GM12878 (cell line): ENCODE data around the gene EME2. TPM values are rescaled to one million over a fixed set of nuclear protein-coding genes. Genes with fewer than 3 reads are reported as not detected.

Experiments used
- ATAC-seq: fragments of 200-7000 bp; cut with Tn5 transposase; 3 replicates; pipeline ENCODE4 v1.9.1; 2020; ENCODE audit warnings: mild to moderate bottlenecking, moderate library complexity
- BruUV-seq: library from RNA; stranded (reverse); fragments of 400-500 nt; replicated peaks from 2 replicates; lab custom pipeline; 2021; lab: Mats Ljungman, UMichigan
- CTCF ChIA-PET: fragments of 300-600 bp; sonication (Branson Sonifier 250); formaldehyde crosslinking; extraction: SDS; loops from one replicate; lab custom pipeline; 2021; ENCODE audit warnings: inconsistent platforms; lab: Yijun Ruan, JAX
- POLR2A ChIA-PET: fragments of 350-600 bp; formaldehyde crosslinking; extraction: SDS; loops from one replicate; lab custom pipeline; 2021; ENCODE audit warnings: inconsistent platforms; lab: Charles Lee
- RAD21 ChIA-PET: fragments of 300-600 bp; sonication (Branson Sonifier 250); formaldehyde crosslinking; loops from one replicate; lab custom pipeline; 2023; ENCODE audit warnings: antibody characterized with exemption; ENCODE audit not compliant: unreplicated experiment; lab: Charles Lee
- SMC1A ChIA-PET: fragments of 300-600 bp; sonication (Branson Sonifier 250); formaldehyde crosslinking; loops from one replicate; lab custom pipeline; 2023; ENCODE audit not compliant: unreplicated experiment, uncharacterized antibody; lab: Charles Lee
- DNase-seq: peaks from one replicate; pipeline ENCODE4 v3.0.0-alpha.2; 2011; ENCODE audit warnings: low read depth, low spot score
- FAIRE-seq: peaks from 3 replicates; lab custom pipeline; 2011; peaks lifted over from hg19 to GRCh38; lab: Jason Lieb, UNC
- H2AFZ ChIP-seq: 2 replicates; pipeline ENCODE4 v1.6.0; 2011; ENCODE audit warnings: low read depth, low read length, control low read depth; ENCODE audit not compliant: control insufficient read depth
- H3K27ac ChIP-seq: 2 replicates; pipeline ENCODE4 v1.5.1; 2011; ENCODE audit warnings: control low read depth; ENCODE audit not compliant: control insufficient read depth, insufficient read depth
- H3K27me3 ChIP-seq, 2 experiments: replicated peaks in 1 of 2; 2 replicates each; pipeline versions ENCODE4 v1.6.0 to v1.6.1; 2011; ENCODE audit warnings: low read length in 1 of 2; ENCODE audit not compliant: control insufficient read depth in 2 of 2, insufficient read depth in 2 of 2
- H3K36me3 ChIP-seq, 2 experiments: 2 replicates each; pipeline ENCODE4 v1.5.1; 2011; ENCODE audit warnings: low read length in 1 of 2; ENCODE audit not compliant: control insufficient read depth in 2 of 2, insufficient read depth in 2 of 2
- H3K4me1 ChIP-seq: 2 replicates; pipeline ENCODE4 v1.6.1; 2011; ENCODE audit warnings: mild to moderate bottlenecking, low read length, moderate library complexity, mixed read lengths; ENCODE audit not compliant: control insufficient read depth, insufficient read depth
- H3K4me2 ChIP-seq: 2 replicates; pipeline ENCODE4 v1.6.0; 2011; ENCODE audit warnings: control low read depth; ENCODE audit not compliant: control insufficient read depth, insufficient read depth
- H3K4me3 ChIP-seq: fragments of 200-600 bp; sonication (generic); 2 replicates; pipeline ENCODE4 v1.5.1; 2016
- H3K79me2 ChIP-seq: 2 replicates; pipeline ENCODE4 v1.6.0; 2011; ENCODE audit warnings: low read length; ENCODE audit not compliant: control insufficient read depth, insufficient read depth
- H3K9ac ChIP-seq: 2 replicates; pipeline ENCODE4 v1.8.0; 2011; ENCODE audit warnings: low read length, control low read depth, mixed read lengths; ENCODE audit not compliant: control insufficient read depth, insufficient read depth
- H3K9me3 ChIP-seq: replicated peaks from 3 replicates; pipeline ENCODE4 v1.5.1; 2011; ENCODE audit warnings: mild to moderate bottlenecking, low read length; ENCODE audit not compliant: control insufficient read depth, insufficient read depth
- H4K20me1 ChIP-seq: 2 replicates; pipeline ENCODE4 v1.6.0; 2011; ENCODE audit not compliant: control insufficient read depth, insufficient read depth
- NFIC ChIP-seq: IDR thresholded peaks from 2 replicates; pipeline ENCODE4 v1.6.1; 2012; ENCODE audit warnings: low read depth, mild to moderate bottlenecking, inconsistent platforms, low read length, moderate library complexity
- POLR2A ChIP-seq: IDR thresholded peaks from 2 replicates; pipeline ENCODE4 v1.6.1; 2011; ENCODE audit warnings: low read depth, mild to moderate bottlenecking, low read length
- RCOR1 ChIP-seq: conservative IDR thresholded peaks from 2 replicates; pipeline ENCODE4 v1.6.1; 2012; ENCODE audit warnings: low read depth, low read length, improper control_type of control experiment
- SKIL ChIP-seq: fragments of 450-650 bp; IDR thresholded peaks from 2 replicates; pipeline ENCODE4 v1.6.1; 2017; ENCODE audit warnings: mild to moderate bottlenecking, low read depth, inconsistent platforms; ENCODE audit not compliant: poor library complexity, severe bottlenecking
- SUZ12 ChIP-seq: fragments of 200-600 bp; sonication (generic); IDR thresholded peaks from one replicate; pipeline ENCODE4 v1.6.1; 2018; ENCODE audit warnings: antibody characterized with exemption, mild to moderate bottlenecking; ENCODE audit not compliant: unreplicated experiment
- TCF3 ChIP-seq: IDR thresholded peaks from 2 replicates; pipeline ENCODE4 v1.6.1; 2012; ENCODE audit warnings: low read depth, mild to moderate bottlenecking, low read length, borderline replicate concordance; ENCODE audit not compliant: insufficient read depth
- ZNF622 ChIP-seq: fragments of 450-650 bp; IDR thresholded peaks from 2 replicates; pipeline ENCODE4 v1.6.1; 2017; ENCODE audit warnings: mild to moderate bottlenecking, inconsistent platforms
- WGBS: methylation state at CpG from one replicate; pipeline ENCODE4 v1.1.6; 2016; ENCODE audit warnings: low lambda C conversion rate; ENCODE audit not compliant: insufficient replicate concordance, insufficient coverage; ENCODE audit errors: missing lambda C conversion rate; 5-methylcytosine and 5-hydroxymethylcytosine counted together
- in situ Hi-C: fragments of 300-500 bp; cut with MboI; formaldehyde crosslinking; loops from 9 replicates; pipeline ENCODE4 v1.14.3; 2018; ENCODE audit warnings: mixed read lengths
- intact Hi-C: fragments of 100-400 bp; cut with micrococcal nuclease; formaldehyde crosslinking; loops from one replicate; pipeline ENCODE4 v1.14.2; 2022; ENCODE audit not compliant: unreplicated experiment
- polyA plus RNA-seq, 11 experiments: library from polyadenylated mRNA; depleted of rRNA in 4 of 11; unstranded in 6 of 11; stranded (reverse) in 5 of 11; fragments of >200 nt; fragmentation: Nextera tagmentation in 4 of 11; fragmentation: Illumina TruSeq in 1 of 11; extraction: Ambion mirVana in 4 of 11; extraction: Trizol in 1 of 11; gene quantifications; 1 replicate in 1 of 11; 2 replicates in 10 of 11; pipeline versions ENCODE4 v1.2.1 to v1.2.3, GENCODE V29; 2011 to 2016; ENCODE audit warnings: inconsistent platforms in 2 of 11, missing spikeins in 2 of 11, low read depth in 1 of 11
- total RNA-seq, 4 experiments: library from RNA; depleted of rRNA in 3 of 4; stranded (reverse); fragments of >200 nt in 3 of 4; fragmentation: Illumina TruSeq in 1 of 4; extraction: Trizol in 1 of 4; gene quantifications; 2 replicates each; pipeline versions ENCODE4 v1.2.1 to v1.2.3, GENCODE V29; 2013 to 2021

EME2 gene
- total and polyA plus RNA-seq, 10 of the 15 experiments (the other 5 are each of a cell fraction or from before 2014, with no cell fraction given): 0.29 to 16.9 (median 4.1) TPM

GRCh38 chr16:1789643-1790045 lies 17.0 kb downstream of the EME2 start:
- ATAC-seq: no peak
- H3K4me1 ChIP-seq: no peaks in the 10 kb centered on the region
- CTCF ChIA-PET: no interaction called here
- H3K4me2 ChIP-seq: no peak overlapping the region
- no peak for FAIRE-seq
- no peak overlapping the region for H3K27ac ChIP-seq
- WGBS: 92% methylated on average over 16 of the region's 25 CpGs
- BruUV-seq: no TSS peak
- SMC1A ChIA-PET: no interaction called here
- no peaks in the 10 kb centered on the region for H3K27me3 ChIP-seq
- H3K9me3 ChIP-seq: no peaks in the 10 kb centered on the region
- no peak overlapping the region for H2AFZ ChIP-seq
- RAD21 ChIA-PET: no interaction called here
- peaks cover 5 to 12% of the 10 kb centered on the region in 2 experiments; a peak in 3 of 4 replicates for H3K36me3 ChIP-seq
- no peaks in the 10 kb centered on the region for H4K20me1 ChIP-seq
- H3K4me3 ChIP-seq: no peak overlapping the region
- H3K79me2 ChIP-seq: peaks cover 5% of the 10 kb centered on the region
- intact Hi-C loops: no loop called here
- in situ Hi-C loops: no loop called here
- TF ChIP-seq ZNF622 (no peak), RCOR1 (no peak), SKIL (no peak), SUZ12 (no peak), POLR2A (peak; percentile 11; the same call in 1 of the 2 replicates), NFIC (no peak), TCF3 (no peak)
- TF ChIP-seq, all 136 proteins: peak for 1
- POLR2A ChIA-PET: no interaction called here
- no peak for DNase-seq
- H3K9ac ChIP-seq: no peak overlapping the region
